GM19467 (cell line): ENCODE data around the gene A2ML1.
"Not testable (repeated sequence)": the region's sequence is repeated elsewhere in the genome, so short reads cannot be mapped to it uniquely, and the experiment has no call there.

Experiments
- ATAC-seq: cut with Tn5 transposase; IDR thresholded peaks from one replicate; pipeline ENCODE4 v1.9.1; 2021; ENCODE audit warnings: mild to moderate bottlenecking, moderate library complexity; ENCODE audit not compliant: unreplicated experiment

Gene A2ML1

GRCh38 chr12:8816448-8817050 is 5.9 kb upstream of the A2ML1 start:
- ATAC-seq = no peak

GRCh38 chr12:8817856-8818255 is 4.6 kb upstream of the A2ML1 start:
- no peak for ATAC-seq

- ATAC-seq = no peak
Observed at GRCh38 chr12:8818526-8818925, 3.9 kb upstream of the A2ML1 start.

- no peak for ATAC-seq
Observed at GRCh38 chr12:8819666-8819980, 2.8 kb upstream of the A2ML1 start.

GRCh38 chr12:8820676-8821407 is 1.6 kb upstream of the A2ML1 start:
- ATAC-seq = not testable (repeated sequence)

- ATAC-seq = no peak
Observed at GRCh38 chr12:8821591-8821990, 830 bp upstream of the A2ML1 start.

- ATAC-seq = no peak
Observed at GRCh38 chr12:8823565-8824300, 1.3 kb downstream of the A2ML1 start.

- no peak for ATAC-seq
Observed at GRCh38 chr12:8827551-8828256, 5.3 kb downstream of the A2ML1 start.

- ATAC-seq = no peak
Observed at GRCh38 chr12:8828257-8829124, 6.1 kb downstream of the A2ML1 start.

- no peak for ATAC-seq
Observed at GRCh38 chr12:8829125-8829518, 6.7 kb downstream of the A2ML1 start.

- ATAC-seq = no peak
Observed at GRCh38 chr12:8829621-8830020, 7.2 kb downstream of the A2ML1 start.

- ATAC-seq = no peak
Observed at GRCh38 chr12:8831116-8831515, 8.7 kb downstream of the A2ML1 start.

- no peak for ATAC-seq
Observed at GRCh38 chr12:8832500-8832899, 10.1 kb downstream of the A2ML1 start.

GRCh38 chr12:8834230-8834629 is 11.8 kb downstream of the A2ML1 start:
- no peak for ATAC-seq

- no peak for ATAC-seq
Observed at GRCh38 chr12:8837291-8837690, 14.9 kb downstream of the A2ML1 start.

- ATAC-seq = no peak
Observed at GRCh38 chr12:8840321-8840720, 17.9 kb downstream of the A2ML1 start.

- ATAC-seq = no peak
Observed at GRCh38 chr12:8840938-8841633, 18.7 kb downstream of the A2ML1 start.

GRCh38 chr12:8841778-8842177 is 19.4 kb downstream of the A2ML1 start:
- ATAC-seq = no peak

- no peak for ATAC-seq
Observed at GRCh38 chr12:8844665-8845064, 22.2 kb downstream of the A2ML1 start.

GRCh38 chr12:8846305-8846704 is 23.9 kb downstream of the A2ML1 start:
- ATAC-seq = no peak
